Muscle of arm (tissue), 14 donors: ENCODE data around the gene RSPH3. TPM values are rescaled to one million over a fixed set of nuclear protein-coding genes. Genes with fewer than 3 reads are reported as not detected.
"Not testable (repeated sequence)": the region's sequence is repeated elsewhere in the genome, so short reads cannot be mapped to it uniquely, and the experiment has no call there.

Experiments used
- DNase-seq: peaks from one replicate; pipeline ENCODE4 v3.0.0-alpha.2; 2013
- long read RNA-seq, 11 donors: transcript quantifications; one replicate each; lab custom pipeline, GENCODE V29; 2026
- polyA plus RNA-seq, 12 donors: library from polyadenylated mRNA; unstranded; fragments of 120-200 nt; gene quantifications; one replicate each; pipeline ENCODE4 v1.2.1, GENCODE V29; 2013; ENCODE audit not compliant: insufficient read length in 12 of 12

The RSPH3 gene, protein sequence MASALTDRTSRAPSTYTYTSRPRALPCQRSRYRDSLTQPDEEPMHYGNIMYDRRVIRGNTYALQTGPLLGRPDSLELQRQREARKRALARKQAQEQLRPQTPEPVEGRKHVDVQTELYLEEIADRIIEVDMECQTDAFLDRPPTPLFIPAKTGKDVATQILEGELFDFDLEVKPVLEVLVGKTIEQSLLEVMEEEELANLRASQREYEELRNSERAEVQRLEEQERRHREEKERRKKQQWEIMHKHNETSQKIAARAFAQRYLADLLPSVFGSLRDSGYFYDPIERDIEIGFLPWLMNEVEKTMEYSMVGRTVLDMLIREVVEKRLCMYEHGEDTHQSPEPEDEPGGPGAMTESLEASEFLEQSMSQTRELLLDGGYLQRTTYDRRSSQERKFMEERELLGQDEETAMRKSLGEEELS
- 1 to 10 TPM in 11 of 12 donors, not detected in 1; 2.7 to 7.9 (median 4.0) TPM for polyA plus RNA-seq
- long read RNA-seq, donor 1 = 0 reads
- long read RNA-seq, donor 2 = 0 reads
- long read RNA-seq, donor 3 = 0 reads
- long read RNA-seq, donor 4 = 0 reads
- long read RNA-seq, donor 5, full-length matches to known transcripts = 2 of 2 reads
- long read RNA-seq, donor 5, partial matches to known transcripts = 0 of 2 reads
- long read RNA-seq, donor 5, other reads (novel, unspliced or antisense) = 0 of 2 reads
- long read RNA-seq, donor 6, full-length matches to known transcripts = 2 of 2 reads
- long read RNA-seq, donor 6, partial matches to known transcripts = 0 of 2 reads
- long read RNA-seq, donor 6, other reads (novel, unspliced or antisense) = 0 of 2 reads
- long read RNA-seq, donor 7, full-length matches to known transcripts = 1 of 1 reads
- long read RNA-seq, donor 7, partial matches to known transcripts = 0 of 1 reads
- long read RNA-seq, donor 7, other reads (novel, unspliced or antisense) = 0 of 1 reads
- long read RNA-seq, donor 8 = 0 reads
- long read RNA-seq, donor 9 = 0 reads
- long read RNA-seq, donor 10, full-length matches to known transcripts = 3 of 3 reads
- long read RNA-seq, donor 10, partial matches to known transcripts = 0 of 3 reads
- long read RNA-seq, donor 10, other reads (novel, unspliced or antisense) = 0 of 3 reads
- long read RNA-seq, donor 11 = 0 reads

DNA sequence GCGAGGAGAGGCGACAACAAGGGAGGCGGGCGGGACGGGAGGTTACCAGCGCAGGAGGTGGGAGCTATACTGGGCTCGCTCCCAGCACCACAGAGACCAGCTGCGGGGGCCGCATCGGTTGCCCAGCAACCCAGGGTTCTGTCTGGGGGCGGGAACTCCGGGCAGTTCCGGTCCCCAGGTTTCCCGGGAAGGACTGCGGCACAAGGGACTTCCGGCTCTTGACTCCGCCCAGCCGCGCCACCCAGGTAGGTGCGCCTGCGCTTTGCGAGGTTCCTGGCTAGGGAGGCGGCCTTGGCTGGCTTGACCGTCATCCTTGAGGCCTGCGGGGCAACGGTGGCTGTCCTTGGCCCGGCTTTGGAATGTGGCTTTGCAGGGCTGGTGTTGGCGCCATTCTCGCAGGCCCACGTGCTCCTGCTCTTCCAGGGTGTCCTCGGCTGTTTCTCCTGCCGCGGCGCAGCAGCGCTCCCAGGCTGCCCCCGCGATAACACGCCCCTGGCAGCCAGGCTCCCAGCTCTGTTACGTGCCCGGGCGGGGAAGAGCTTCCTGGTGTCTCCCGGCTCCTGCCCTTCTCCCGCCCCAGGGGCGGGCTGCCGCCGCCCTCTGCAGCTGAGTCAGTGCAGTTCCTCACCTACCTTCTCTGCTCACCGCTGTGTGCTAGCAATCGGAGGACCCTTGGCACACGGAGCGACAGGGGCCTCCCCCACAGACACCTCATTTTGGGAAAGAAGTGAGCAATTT lies at the start of gene RSPH3:
RSPH3 (minus strand) TSS at position 537 of the 738 bp plus-strand sequence. CDS start 652 bp downstream, outside the sequence.
- peak; percentile 93 for DNase-seq

DNA sequence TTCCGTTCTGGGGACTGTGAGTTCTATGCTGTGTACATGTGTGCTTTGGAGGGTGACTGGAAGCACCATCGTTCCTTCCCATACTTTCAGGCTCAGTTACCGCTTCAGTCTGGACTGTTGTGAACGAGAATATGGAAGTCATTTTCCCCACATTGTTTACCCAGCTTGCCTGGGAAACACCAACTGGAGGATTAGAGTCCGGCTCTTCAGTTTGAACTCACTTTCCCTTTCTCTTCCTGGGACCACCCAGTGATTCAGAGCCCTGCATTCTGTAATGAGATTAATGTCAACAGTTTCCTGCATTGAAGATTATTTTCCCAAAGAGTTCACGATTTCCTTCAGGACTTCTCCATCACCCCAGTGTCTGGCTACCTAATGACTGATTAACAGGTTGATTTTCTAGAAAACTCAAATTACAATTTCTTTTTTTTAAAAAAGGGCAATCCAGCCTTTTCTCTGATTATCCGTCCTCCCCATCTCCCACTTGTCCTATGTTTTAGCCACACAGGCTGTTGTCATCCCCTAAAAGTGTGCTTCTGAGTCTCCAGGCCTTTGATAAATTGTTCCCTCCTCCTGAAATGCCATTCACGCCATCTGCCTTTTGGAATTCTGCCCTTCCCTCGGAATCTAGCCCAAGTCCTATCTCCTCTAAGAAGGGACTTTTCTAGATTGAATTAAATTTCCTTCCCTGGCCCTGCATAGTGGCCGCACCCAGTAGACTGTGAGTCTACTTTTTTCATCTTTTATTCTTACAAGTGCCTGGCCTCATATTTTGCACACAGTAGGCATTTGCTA lies 48.1 kb upstream of the RSPH3 start:
- DNase-seq = no peak

DNA sequence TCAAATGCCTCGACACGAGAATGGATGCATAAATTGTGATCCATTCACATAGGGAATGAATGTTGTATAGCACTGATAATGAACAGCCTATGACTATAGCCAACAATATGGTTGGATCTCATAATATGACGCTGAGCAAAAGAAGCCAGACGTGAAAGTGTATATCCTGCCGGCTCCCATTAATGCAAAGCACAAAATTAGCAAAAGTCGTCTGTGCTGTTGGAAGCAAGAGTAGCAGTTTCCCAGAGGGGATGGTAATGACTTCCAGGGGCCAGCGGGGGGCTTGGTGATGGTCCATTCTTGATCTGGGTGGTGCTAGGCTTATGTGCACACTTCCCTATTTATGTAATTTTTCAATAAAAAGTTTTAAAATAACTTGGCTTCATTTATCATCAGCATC lies 45.8 kb upstream of the RSPH3 start:
- no peak for DNase-seq

DNA sequence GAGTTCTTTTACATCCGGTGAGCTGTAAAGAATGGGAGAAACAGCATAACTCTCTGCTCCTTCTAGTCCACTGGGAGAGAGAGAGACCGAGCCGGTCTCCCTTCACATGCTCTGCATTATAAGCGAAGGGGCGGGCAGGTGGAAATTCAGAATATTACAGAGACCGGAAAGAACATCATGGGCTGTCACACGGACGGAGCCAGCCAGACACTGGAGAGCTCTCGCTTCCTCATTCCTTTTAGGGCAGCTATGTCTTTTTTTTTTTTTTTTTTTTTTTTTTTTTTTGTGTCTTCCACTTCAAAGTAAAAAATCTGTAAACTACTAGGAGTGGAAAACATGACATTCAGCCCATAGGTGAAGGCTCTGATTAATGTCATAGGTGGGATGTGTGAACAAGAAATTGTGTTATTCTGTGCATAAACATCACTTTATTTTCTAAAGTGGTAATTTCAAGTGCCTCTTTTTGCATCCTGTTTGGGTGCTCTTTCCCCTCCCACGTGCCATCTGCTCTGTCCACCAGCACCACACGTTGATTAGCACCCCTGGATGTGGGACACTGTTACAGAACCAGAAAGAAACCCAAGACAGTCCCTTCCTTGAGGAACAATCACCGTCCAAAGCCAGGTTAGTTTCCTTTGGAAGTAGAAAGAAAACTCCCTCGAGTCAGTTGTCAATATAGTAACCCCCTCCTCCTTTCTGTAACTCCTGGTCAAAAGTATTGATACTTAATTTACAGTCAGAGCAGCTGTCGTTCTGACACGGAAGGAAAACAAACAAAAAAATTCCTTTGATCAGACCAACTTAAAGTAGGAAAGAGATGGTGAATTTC lies 45.1 kb upstream of the RSPH3 start, which contains the start of gene TAGAP:
TAGAP (minus strand) TSS at position 93 of the 829 bp plus-strand sequence. CDS start 845 bp downstream, outside the sequence.
- peak; percentile 61 for DNase-seq

DNA sequence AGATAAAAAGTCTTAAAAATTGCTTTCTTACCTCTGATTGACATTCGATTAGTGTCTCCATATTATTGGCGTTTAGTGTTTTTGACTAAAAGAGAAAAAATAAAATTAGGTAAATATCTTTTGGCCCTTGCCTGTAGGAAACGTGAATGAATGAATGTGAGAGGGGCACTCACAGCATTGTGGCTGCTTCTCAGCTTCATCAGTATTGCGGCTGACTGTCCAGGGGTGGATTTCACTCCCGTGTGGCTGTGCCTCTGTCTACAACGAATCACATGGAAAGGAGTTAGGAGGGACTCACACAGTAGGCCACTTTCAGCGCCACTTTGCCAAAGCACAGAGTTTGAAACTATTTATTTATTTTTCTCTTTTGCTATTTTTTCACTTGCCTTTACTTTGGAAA lies 43.9 kb upstream of the RSPH3 start:
- no peak for DNase-seq

DNA sequence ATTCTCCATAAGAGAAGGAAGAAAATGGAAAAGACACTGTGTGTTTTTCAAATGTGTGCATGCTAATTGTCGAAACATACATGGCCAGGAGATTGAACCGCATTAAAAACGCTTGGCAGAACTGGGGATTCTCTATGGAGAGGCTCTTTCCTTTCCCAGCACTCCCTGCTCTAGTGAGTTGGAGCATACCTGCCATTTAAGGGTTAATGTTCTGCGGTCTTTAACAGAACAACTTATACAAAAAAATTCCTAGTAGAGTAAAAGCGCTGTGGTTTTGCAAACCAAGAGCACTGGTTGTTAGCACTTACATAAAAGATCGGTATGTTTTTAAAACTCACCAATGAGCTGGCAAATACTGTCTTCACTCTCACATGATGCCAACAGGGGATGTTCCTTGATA lies 43.2 kb upstream of the RSPH3 start:
- DNase-seq = no peak

DNA sequence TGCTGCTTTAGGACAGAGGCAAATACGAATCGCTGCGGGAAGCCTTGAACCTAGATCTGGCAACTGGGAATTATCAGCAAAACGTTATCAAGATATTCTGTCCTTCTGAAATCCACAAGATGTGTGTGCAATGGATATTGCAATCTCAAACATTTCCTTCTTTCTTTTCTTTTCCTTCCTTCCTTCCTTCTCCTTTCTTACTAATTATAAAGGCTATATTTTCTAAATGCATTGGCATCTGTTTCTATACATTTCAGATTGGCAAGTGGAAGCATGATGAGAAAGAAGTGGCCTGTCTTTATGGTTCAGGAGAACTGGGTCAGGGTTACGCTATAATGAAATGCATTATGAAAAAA lies 42.8 kb upstream of the RSPH3 start:
- DNase-seq = no peak

DNA sequence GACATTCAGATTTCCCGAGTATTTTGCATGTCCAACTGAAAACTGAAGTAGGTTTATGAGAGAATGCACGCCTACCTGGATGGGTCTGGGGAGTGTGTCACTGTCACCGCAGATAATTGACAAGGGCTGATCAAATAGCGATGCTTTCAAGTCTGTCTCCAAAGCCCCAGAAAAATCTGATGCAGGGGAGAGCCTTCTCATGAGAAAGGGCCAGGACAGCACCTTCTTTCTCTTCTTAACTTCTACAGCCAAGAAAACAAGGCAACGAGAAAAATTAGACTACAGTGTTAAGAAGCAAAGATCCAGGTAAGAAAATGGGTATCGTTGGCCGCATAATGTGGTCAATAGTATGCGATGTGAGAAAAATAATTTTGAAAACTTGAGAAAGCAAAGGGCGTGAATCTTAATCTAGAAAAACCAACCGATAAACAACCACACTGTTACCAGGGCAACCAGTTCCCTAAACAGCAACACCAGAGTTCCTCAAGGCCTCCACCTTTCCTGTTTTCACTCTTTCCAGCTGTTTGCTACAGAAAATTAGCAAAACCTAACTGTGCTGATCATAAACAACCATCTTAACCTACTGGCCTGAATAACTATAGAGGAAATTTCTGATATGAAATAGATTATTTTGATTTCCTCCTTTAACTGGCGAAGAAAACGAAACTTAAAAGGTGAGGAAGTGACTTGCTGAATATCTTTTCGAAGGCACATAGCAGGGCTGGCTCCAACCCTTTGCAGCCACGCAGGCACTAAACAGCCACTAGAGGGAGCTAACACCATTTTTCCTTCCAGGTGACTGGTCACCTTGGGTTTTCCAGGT lies 42.2 kb upstream of the RSPH3 start:
- DNase-seq = peak; percentile 65

DNA sequence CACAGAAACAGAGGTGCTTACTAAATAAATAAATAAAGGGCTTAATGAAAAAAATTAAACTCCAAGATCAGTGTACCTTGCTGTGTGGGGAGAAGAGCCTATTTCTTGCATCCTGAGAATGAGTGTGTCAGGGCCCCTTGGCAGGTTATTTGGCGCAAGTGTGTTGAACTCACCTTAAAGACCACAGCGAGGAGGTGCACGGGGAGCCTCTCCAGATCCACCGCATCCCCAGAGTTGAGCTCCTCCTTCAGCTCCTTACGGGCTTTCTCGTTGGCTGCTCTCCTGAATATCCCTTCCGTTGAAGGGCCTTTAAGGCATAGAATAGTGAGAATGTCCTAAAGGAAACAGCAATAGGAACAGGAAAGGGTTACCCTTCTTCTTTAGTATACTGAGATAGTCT lies 41.2 kb upstream of the RSPH3 start:
- no peak for DNase-seq

DNA sequence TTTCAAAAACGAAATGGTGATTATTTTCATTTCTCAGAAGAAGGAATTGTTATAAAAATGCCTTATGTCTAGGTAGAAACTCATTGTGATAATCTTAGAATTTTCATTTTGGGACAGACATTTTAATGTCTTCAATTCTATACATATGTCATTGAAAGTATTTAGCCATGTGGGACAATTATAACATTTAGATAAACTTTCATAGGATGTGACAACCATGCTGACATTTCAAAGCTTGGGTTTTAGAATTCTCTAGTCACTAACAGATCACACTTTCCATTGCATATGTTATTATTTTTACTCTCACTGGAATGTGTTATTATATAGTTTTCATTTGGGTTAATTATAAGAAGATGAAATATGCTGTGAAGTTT lies 39.9 kb upstream of the RSPH3 start:
- no peak for DNase-seq

DNA sequence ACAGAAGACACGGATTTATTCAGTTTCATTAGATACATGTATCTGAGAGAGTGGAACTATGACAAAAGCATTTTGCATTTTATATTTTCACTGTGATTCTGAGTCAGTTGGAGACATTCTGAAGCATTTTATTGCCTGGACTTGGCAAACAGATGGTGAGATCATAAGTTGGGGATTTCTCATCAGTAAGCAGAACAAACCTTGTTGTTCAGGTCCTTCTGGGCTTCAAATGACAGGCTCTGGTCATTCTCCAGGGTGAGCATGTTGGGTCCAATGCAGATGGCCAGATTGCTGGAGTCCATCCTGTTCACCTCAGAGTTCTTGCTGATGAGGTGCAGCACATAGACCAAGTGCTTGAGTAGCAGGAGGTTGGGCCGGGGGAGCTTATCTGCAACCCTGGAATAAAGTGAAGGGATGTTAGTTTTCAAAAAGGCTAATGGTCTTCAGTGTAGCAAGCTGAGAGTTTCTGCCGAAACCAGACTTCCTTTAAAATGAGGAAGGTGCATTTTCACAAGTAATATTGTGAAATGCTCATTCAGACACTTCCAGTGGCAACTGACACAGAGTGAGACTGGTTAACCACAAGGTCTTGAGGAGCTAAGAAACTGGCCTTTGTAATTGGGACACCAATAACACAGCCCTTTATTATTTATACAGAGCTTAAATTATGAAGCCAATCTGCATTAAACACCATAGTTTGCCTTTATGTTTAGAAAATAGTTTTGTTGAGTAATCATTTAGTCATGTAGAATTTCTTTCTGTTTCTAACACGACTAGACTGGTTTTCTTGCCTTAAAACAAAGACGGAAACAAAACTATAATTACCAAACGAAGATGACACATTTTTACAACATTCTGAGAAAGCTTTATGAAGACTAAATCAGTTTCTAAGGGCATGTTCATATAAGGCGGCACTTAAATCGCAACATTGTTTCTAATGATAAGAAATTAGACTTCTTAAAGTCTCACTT lies 39.2 kb upstream of the RSPH3 start:
- DNase-seq = no peak

DNA sequence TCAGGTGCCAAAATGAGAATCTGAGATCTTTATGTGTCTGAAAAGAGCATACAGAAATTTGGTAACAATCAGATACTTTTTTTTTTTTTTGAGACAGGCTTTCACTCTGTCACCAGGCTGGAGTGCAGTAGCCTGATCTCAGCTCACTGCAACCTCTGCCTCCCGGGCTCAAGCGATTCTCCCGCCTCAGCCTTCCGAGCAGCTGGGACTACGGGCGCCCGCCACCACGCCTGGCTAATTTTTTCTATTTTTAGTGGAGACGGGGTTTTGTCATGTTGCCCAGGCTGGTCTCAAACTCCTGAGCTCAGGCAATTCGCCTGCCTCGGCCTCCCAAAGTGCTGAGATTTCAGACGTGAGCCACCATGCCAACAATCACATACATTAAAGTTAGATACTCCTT lies 38.3 kb upstream of the RSPH3 start:
- not testable (repeated sequence) for DNase-seq

DNA sequence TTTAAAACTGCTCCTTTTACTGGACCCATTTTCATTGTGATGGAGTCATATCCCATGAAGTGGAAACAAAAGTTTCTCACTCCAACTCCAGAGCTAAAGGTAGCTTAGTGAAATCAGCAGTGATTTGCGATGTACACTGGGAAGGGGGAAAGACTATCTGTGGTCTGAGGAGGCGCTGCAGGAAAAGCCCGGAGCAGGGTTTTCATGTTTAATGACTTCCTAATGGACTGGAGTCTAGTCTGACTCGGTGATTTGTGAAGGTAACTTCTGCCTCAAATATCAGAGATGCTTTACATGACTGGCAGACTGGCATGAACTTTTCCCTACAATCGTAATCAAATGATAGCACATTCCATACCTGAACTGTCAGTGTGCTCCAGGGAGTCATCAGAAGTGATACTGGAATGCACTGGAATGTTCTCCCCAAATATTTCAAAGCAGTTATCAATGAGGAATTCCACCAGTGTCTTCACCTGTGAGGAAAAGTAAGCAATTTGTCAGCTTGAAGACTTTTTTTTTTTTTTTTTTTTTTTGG lies 37.8 kb upstream of the RSPH3 start:
- DNase-seq = no peak

DNA sequence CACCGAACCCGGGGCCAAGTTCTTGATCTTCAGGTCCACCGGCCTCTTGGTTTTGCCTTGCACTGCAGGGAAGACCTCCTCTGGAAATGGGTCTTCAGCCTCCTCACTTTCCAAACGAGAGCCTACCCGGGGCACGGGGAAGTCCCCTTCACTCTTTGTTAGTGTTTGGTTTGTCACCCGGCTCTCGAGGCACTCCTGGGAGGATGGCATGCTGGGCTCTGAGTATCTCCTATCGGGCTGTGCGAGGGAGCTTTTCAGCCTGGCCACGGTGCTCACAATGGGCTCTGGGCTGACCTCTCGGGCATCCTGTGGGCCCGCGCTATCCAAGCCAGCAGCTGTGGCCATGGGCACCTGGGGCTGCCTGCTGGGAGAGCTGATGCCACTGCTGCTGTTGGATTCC lies 36.7 kb upstream of the RSPH3 start:
- no peak for DNase-seq

DNA sequence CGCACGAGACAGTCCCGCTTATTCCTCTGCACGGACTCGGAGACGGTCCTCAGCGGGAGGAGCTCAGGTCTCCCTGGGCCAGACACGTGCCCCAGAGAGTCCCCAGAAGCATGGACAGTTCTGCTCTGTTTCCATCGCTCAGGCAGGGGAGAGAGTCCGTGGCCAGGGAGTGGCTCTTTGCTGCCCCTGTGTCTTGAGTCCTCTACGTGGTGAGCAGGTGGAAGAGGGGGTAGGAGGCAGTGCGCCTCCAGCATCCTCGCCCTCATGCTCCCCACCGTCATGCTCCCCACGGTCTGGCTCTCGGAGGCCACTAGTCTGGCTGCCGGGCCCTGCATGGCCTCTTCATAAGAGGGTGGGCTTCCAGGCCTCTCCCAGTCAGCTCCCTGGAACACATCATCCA lies 35.9 kb upstream of the RSPH3 start:
- DNase-seq = no peak

DNA sequence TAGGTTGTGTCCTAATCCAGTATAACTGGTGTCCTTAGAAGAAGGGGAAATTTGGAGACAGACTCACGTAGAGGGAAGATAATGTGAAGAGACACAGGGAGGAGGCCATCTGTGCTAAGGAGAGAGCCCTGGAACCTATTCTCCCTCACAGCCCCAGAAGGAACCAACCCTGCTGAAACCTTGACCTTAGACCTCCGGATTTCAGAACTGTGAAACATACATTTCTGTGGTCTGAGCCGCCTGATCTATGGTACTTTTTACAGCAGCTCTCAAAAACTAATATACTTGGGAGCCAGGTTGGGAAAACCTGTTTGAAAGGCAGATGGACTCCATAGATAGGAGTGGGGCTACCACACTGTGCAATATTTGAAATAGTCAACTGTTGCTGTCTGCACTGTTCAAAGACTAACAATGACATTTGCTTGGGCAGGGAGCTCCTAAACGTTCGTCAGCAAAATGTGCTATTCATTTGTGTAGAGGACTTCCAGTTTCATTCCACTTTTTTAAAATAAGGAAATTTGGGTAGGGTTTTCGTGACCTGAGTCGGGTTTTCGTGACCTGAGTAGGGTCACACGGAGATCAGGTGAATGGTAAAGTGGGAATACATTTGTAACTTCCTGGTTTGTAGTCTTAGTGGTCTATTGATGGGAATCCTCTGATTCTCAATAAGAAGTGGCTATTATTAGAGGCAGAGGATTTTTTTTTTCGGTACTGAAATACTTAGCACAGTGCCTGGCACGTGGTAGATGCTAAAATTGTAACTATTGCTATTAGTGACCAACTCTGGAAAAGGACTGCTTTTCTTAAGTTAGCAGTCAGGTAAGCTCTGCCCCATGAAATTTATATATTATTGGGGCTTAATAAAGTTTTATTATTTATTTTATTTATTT lies 33.4 kb upstream of the RSPH3 start:
- DNase-seq = no peak
